Choroid plexus epithelial cell (primary cell): ENCODE measurements around the gene TOMM22.

Experiments
- DNase-seq: peaks from one replicate; pipeline ENCODE4 v3.0.0-alpha.2; 2010; ENCODE audit warnings: low read depth
- H3K4me3 ChIP-seq: 2 replicates; pipeline ENCODE4 v1.5.1; 2011; ENCODE audit warnings: low read depth, mild to moderate bottlenecking, control low read depth, low read length, moderate library complexity
- TF ChIP-seq, protein P1 (sequence below): conservative IDR thresholded peaks from 2 replicates; pipeline ENCODE4 v1.5.1; 2011; ENCODE audit warnings: low read depth, mild to moderate bottlenecking, control low read depth, inconsistent platforms, low read length, moderate library complexity

TOMM22 gene

DNA sequence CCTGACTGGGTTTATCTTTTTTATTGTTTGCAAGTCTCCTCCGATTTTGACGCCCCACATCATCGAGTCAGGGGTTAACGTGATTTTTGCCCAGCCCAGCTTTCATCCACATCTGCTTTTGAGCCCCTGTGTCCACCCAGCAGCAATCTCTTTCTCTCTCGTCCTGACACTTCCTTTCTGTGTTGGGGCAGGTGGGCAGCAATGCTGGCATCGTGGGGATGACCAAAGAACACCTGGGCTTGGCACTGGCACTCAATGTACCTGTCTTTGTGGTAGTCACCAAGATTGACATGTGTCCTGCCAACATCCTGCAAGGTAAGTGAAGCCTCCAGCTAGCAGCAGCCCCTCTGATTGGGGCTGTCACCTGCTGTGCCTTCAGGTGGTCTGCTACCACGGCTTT is 39.8 kb downstream of the TOMM22 start:
- no peak overlapping the region for H3K4me3 ChIP-seq
- DNase-seq = no peak
- TF ChIP-seq, protein P1, sequence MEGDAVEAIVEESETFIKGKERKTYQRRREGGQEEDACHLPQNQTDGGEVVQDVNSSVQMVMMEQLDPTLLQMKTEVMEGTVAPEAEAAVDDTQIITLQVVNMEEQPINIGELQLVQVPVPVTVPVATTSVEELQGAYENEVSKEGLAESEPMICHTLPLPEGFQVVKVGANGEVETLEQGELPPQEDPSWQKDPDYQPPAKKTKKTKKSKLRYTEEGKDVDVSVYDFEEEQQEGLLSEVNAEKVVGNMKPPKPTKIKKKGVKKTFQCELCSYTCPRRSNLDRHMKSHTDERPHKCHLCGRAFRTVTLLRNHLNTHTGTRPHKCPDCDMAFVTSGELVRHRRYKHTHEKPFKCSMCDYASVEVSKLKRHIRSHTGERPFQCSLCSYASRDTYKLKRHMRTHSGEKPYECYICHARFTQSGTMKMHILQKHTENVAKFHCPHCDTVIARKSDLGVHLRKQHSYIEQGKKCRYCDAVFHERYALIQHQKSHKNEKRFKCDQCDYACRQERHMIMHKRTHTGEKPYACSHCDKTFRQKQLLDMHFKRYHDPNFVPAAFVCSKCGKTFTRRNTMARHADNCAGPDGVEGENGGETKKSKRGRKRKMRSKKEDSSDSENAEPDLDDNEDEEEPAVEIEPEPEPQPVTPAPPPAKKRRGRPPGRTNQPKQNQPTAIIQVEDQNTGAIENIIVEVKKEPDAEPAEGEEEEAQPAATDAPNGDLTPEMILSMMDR = no peak

DNA sequence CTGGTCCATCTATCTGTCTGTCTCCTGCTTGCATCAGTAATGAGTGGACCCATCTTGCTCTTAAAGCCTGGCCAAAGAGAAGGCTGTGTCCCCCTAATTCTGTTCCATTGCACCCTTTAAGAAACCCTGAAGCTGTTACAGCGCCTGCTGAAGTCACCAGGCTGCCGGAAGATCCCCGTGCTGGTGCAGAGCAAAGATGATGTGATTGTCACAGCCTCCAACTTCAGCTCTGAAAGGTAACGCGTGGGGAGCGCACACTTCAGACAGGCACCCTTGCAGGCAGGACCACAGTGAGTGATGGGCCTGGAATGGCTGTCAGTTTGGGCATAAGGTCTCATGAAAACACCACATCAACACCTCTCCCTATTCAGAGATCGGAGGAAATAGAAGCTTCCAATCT is 42.4 kb downstream of the TOMM22 start:
- TF ChIP-seq, protein P1 = peak; percentile 3
- no peak for DNase-seq
- H3K4me3 ChIP-seq = no peak overlapping the region

DNA sequence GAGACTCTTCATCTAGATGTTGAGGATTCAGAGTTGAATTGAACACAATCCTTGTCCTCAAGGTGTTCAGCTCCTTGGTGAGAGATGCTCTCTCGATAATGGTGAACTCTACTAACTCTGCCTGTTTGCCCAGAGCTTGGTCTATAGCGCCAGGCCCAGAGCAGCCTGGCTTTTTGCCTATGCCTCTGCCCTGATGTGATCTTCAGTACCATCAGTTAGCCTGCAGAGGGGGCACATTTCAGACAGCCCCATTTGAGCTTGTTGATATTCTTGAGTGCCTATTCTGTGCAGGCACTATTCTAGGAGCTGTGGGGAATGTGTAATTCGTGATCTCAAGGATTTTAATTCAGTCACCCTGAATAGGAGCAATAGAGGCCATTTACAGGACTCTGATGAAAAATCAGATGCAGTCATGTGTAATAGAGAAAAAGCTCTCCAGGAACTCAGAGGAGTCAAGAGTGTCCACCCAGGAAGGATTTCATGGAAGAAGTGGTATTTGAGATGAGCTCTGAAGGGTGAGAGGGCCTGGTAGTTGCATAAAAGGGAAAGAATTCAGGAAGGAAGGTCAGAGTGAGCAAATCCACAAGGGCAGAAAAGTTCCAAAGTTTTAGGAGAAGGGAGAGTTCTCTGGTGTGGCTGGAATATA is 43.3 kb downstream of the TOMM22 start:
- TF ChIP-seq, protein P1 = peak; percentile 73
- no peak overlapping the region for H3K4me3 ChIP-seq
- peak; percentile 66 for DNase-seq

DNA sequence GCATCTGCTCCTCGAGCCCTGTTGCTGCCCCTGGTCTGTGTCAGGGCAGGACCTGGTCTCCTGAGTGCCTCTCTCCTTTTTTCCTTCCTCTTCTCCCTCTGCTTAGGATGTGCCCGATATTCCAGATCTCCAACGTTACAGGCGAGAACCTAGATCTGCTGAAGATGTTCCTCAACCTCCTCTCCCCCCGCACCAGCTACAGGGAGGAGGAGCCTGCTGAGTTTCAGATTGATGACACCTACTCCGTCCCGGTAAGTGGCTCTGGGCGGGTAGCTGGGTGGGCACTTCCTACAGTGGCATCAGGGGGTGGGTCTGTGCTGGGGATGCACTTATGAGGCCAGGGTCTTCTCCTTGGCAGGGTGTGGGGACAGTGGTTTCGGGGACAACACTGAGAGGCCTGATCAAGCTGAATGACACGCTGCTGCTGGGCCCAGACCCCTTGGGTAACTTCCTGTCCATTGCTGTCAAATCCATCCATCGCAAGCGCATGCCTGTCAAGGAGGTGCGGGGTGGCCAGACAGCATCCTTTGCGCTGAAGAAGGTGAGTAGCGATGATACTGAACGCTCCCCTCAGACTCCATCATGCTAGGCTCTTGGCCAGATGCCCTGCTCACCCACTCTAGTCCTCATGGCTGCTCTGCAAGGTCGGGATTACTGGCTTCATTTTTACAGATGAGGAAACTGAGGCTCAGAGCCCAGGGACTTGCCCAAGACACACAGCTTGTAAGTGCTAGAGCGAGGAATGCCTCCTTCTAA is 44.3 kb downstream of the TOMM22 start:
- TF ChIP-seq, protein P1 = no peak
- DNase-seq = no peak
- H3K4me3 ChIP-seq = no peak overlapping the region

DNA sequence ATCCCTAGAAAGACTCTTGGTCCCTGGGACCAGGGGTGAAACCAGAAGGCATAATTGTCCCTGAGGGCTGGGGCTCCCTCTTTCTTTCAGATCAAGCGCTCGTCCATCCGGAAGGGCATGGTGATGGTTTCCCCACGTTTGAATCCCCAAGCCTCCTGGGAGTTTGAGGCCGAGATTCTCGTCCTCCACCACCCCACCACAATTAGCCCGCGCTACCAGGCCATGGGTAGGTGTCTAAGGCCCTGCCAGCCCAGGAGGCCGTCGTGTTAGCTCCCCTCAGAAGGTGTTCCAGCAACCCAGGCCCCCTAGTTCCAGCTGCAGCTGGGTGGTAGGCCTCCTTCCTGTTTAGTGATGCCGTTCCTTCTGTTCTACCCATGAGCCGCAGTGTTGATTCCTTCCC is 45.4 kb downstream of the TOMM22 start:
- no peak overlapping the region for H3K4me3 ChIP-seq
- TF ChIP-seq, protein P1 = no peak
- no peak for DNase-seq

DNA sequence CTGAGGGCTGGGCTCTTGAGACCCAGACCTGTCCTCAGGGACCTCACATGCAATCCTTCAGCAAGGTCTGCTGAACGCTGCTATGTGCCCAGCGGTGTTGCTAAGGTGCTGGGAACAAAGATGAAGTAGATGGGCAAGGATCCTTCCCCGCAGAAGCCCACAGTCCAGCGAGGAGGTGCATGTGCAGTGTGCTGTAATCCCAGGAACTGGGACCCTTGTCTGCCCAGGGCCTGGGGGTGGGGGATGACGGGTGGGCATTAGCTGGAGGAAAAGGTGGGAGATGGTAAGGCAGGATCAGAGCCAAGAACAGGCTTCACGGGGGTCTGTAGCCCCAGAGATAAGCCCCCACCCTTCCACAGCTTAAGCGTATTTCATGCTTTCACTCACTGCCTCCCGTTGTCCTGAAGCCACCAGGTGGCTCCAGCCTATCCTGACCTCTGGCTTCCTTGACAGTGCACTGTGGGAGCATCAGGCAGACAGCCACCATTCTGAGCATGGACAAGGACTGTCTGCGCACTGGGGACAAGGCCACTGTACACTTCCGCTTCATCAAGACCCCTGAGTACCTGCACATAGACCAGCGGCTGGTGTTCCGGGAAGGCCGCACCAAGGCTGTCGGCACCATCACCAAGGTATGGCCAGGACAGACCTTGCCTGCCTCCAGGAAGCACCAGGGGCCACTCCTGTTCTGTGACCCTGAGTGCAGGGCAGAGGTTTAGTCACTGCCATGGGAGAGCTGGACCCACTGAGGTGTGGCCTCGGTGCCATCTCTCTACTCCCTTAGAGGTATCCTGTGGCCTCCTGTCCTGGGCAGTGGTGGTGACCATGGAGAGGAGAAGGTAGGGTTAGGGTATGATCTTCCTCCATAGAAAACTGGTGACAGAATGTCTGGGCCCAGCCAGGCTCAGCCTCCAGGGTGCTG is 46.0 kb downstream of the TOMM22 start:
- no peak for DNase-seq
- TF ChIP-seq, protein P1 = no peak
- no peak overlapping the region for H3K4me3 ChIP-seq
